Loucy (cell line): ENCODE measurements around the gene KLHDC4.

Source experiments
- EZH2phosphoT487 ChIP-seq: fragments of 200-600 bp; IDR thresholded peaks from 2 replicates; pipeline ENCODE4 v1.6.1; 2018; ENCODE audit warnings: antibody characterized with exemption, mild to moderate bottlenecking, moderate library complexity, borderline replicate concordance
- TF ChIP-seq, protein P1 (sequence below): fragments of 200-600 bp; sonication (generic); conservative IDR thresholded peaks from 2 replicates; pipeline ENCODE4 v1.5.1; 2014; ENCODE audit warnings: mild to moderate bottlenecking, antibody characterized with exemption, low read length

DNA sequence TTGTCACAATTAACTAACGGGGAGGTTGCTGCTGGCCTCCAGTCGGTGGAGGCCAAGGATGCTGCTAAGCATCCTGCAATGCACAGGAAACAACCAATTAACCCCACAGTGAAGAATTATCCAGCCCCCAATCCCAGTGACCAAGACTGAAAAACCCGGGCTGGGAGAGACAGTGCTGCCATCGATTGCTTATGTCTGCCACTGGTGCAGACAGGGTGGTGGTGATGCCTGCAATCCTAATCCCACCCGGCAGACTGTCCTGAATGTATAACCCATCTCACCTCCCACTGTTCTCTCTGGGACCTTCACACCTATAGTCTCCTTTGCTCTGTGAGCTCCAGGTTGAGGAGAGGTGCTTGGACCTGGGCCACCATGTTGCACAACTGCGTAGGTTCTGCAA lies 42.3 kb upstream of the KLHDC4 start:
- TF ChIP-seq, protein P1, sequence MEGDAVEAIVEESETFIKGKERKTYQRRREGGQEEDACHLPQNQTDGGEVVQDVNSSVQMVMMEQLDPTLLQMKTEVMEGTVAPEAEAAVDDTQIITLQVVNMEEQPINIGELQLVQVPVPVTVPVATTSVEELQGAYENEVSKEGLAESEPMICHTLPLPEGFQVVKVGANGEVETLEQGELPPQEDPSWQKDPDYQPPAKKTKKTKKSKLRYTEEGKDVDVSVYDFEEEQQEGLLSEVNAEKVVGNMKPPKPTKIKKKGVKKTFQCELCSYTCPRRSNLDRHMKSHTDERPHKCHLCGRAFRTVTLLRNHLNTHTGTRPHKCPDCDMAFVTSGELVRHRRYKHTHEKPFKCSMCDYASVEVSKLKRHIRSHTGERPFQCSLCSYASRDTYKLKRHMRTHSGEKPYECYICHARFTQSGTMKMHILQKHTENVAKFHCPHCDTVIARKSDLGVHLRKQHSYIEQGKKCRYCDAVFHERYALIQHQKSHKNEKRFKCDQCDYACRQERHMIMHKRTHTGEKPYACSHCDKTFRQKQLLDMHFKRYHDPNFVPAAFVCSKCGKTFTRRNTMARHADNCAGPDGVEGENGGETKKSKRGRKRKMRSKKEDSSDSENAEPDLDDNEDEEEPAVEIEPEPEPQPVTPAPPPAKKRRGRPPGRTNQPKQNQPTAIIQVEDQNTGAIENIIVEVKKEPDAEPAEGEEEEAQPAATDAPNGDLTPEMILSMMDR: no peak
- no peak for TF ChIP-seq EZH2phosphoT487
